Gastrocnemius medialis (tissue), 4 donors: ENCODE data around the gene KCNF1. TPM values are rescaled to one million over a fixed set of nuclear protein-coding genes. Genes with fewer than 3 reads are reported as not detected.

ENCODE experiments used
- ATAC-seq, 2 donors: fragments of 150-250 bp; one replicate each; pipeline ENCODE4 v1.9.1; 2016
- DNase-seq, 2 donors: peaks; one replicate each; pipeline ENCODE4 v3.0.0-alpha.2; 2019
- H3K27ac ChIP-seq, 4 donors: fragments of 200-600 bp; sonication (generic); 1 replicate in 1 of 4; 2 replicates in 3 of 4; pipeline ENCODE4 v1.5.1; 2016 to 2018; ENCODE audit warnings: mild to moderate bottlenecking in 2 of 4, moderate library complexity in 1 of 4
- H3K27me3 ChIP-seq, 3 donors: fragments of 200-600 bp; sonication (generic) in 2 of 3; 1 replicate in 1 of 3; 2 replicates in 2 of 3; pipeline versions ENCODE4 v1.5.1 to v1.6.0; 2016 to 2019; ENCODE audit warnings: mild to moderate bottlenecking in 1 of 3, moderate library complexity in 1 of 3
- H3K36me3 ChIP-seq, 2 donors: fragments of 200-600 bp; sonication (generic) in 1 of 2; one replicate each; pipeline ENCODE4 v1.5.1; 2017 to 2018
- H3K4me1 ChIP-seq, 2 donors: fragments of 200-600 bp; sonication (generic) in 1 of 2; one replicate each; pipeline ENCODE4 v1.5.1; 2016 to 2017; ENCODE audit warnings: mild to moderate bottlenecking in 2 of 2
- H3K4me3 ChIP-seq, 4 donors: fragments of 200-600 bp; sonication (generic) in 3 of 4; 1 replicate in 1 of 4; 2 replicates in 3 of 4; pipeline ENCODE4 v1.5.1; 2016 to 2019; ENCODE audit warnings: mild to moderate bottlenecking in 2 of 4
- H3K9me3 ChIP-seq, 3 donors: fragments of 200-600 bp; sonication (generic) in 2 of 3; 1 replicate in 1 of 3; 2 replicates in 2 of 3; pipeline ENCODE4 v1.5.1; 2016 to 2019
- POLR2A ChIP-seq, 2 donors: fragments of 450-650 bp; IDR thresholded peaks; one replicate each; pipeline ENCODE4 v1.6.1; 2017; ENCODE audit warnings: antibody characterized with exemption in 2 of 2, mild to moderate bottlenecking in 2 of 2, moderate library complexity in 2 of 2
- in situ Hi-C, 4 donors: fragments of 200-750 bp; cut with MboI; loops; one replicate each; pipeline versions ENCODE4 v1.15.0 to v1.8.0; 2017; ENCODE audit warnings: low sequenced_read_pairs in 4 of 4
- intact Hi-C: fragments of 100-400 bp; cut with DNase I; formaldehyde crosslinking; loops from one replicate; pipeline ENCODE4 v1.15.1; 2023; ENCODE audit warnings: low total_unique reads
- total RNA-seq, 4 donors: library from RNA; depleted of rRNA; stranded (reverse); fragments of >200 nt; gene quantifications; one replicate each; pipeline versions ENCODE4 v1.1.0 to v1.2.3, GENCODE V29; 2016
- TF ChIP-seq, protein P1 (sequence below), 5 experiments: fragments of 450-650 bp in 3 of 5; fragments of 200-600 bp in 2 of 5; sonication (generic) in 2 of 5; IDR thresholded peaks in 4 of 5; conservative IDR thresholded peaks in 1 of 5; 1 replicate in 4 of 5; 2 replicates in 1 of 5; pipeline ENCODE4 v1.5.1; 2016 to 2019; ENCODE audit warnings: antibody characterized with exemption in 5 of 5, mild to moderate bottlenecking in 3 of 5, moderate library complexity in 3 of 5

The KCNF1 gene
- total RNA-seq, 4 donors from 2014 or later: not detected

DNA sequence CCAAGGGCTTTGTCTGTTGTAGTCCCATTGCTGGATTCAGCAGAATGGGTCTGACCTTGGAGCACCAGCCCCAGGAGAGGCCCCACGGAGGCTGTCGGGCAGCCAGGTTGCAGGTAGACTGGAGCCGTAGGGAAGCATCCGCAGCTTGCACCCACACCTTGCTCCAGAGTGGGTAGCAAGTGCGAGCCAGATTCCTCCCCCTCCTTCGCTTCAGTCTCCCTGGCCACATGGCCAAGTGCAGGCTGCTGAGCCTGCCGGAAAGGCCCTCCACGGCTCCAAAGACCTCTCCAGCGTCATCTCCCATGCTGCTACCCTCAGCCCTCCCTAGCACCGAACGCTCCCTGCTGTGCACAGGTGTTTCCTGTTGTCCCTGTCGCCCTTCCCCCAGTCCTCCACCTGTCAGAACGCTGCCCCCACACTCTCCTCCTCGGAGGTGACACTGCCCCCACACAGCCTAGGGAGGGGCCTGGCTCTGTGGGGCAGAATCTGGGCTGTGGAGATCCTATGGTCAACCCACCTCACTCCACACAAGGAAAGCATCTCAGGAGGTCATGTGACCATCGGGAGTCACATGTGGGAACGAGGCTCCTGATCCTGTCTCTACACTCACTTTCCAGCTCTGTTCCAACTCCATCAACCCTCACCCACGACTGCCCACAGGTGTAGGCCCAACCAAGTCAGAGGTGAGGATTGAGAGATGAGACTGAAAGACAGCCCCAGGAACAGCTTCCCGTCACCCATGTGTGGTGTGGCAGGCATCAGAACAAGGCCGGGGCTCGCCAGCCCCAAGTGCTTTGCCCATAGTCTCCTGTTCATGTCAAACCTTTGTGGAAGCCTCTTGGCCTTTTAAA, 8.3 kb downstream of the KCNF1 start:
- Histone ChIP-seq H3K36me3 (no peaks in the 10 kb centered on the region), H3K27ac (no peak overlapping the region), H3K9me3 (no peaks in the 10 kb centered on the region), H3K27me3 (no peaks in the 10 kb centered on the region), H3K4me1 (no peaks in the 10 kb centered on the region), H3K4me3 (no peak overlapping the region)
- ATAC-seq (no peak), DNase-seq (no peak)
- TF ChIP-seq POLR2A (IDR thresholded peaks at IDR 0.05): no peak
- TF ChIP-seq, protein P1, sequence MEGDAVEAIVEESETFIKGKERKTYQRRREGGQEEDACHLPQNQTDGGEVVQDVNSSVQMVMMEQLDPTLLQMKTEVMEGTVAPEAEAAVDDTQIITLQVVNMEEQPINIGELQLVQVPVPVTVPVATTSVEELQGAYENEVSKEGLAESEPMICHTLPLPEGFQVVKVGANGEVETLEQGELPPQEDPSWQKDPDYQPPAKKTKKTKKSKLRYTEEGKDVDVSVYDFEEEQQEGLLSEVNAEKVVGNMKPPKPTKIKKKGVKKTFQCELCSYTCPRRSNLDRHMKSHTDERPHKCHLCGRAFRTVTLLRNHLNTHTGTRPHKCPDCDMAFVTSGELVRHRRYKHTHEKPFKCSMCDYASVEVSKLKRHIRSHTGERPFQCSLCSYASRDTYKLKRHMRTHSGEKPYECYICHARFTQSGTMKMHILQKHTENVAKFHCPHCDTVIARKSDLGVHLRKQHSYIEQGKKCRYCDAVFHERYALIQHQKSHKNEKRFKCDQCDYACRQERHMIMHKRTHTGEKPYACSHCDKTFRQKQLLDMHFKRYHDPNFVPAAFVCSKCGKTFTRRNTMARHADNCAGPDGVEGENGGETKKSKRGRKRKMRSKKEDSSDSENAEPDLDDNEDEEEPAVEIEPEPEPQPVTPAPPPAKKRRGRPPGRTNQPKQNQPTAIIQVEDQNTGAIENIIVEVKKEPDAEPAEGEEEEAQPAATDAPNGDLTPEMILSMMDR (IDR thresholded peaks at IDR 0.05 in 4 of 5, conservative IDR thresholded peaks at IDR 0.05 in 1 of 5): no peak
- intact Hi-C loops (no loop called here), in situ Hi-C loops (no loop called here)

DNA sequence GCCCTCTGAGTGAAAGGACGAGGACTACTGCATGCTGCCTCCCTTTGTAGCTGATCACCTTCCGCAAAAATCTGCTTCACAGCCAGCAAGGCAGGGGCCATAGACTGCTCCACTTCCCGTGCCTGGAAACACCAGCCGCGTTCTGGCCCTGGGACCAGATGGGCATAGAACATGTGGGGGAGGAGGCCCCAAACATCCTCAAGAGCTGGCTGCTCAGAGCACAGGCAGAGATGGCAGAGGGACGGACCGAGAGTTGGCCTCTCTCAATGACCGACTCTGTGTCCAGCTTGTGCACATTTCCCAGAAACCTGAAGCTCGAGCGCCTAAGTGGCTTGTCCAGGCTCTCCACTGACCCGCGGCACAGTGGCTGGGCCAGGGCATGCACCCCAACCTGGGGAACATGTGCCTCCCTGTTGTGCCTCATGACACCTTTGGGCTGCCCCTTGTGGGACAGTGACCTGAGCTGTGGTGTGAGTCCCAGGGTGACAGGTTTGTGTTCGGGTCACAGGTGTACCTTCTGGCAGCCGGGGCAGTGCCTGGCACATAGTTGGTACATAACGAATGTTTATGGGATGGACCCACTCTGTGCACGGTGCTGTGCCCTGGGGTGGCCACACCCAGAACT, 9.1 kb downstream of the KCNF1 start:
- Histone ChIP-seq H3K9me3 (no peaks in the 10 kb centered on the region), H3K27me3 (no peaks in the 10 kb centered on the region), H3K36me3 (no peaks in the 10 kb centered on the region), H3K4me3 (no peak overlapping the region), H3K27ac (no peak overlapping the region), H3K4me1 (no peaks in the 10 kb centered on the region)
- TF ChIP-seq POLR2A (IDR thresholded peaks at IDR 0.05): no peak
- TF ChIP-seq, protein P1 (IDR thresholded peaks at IDR 0.05 in 4 of 5, conservative IDR thresholded peaks at IDR 0.05 in 1 of 5): no peak
- no peak for DNase-seq
- no peak for ATAC-seq
- in situ Hi-C loops: no loop called here
- intact Hi-C loops: no loop called here

DNA sequence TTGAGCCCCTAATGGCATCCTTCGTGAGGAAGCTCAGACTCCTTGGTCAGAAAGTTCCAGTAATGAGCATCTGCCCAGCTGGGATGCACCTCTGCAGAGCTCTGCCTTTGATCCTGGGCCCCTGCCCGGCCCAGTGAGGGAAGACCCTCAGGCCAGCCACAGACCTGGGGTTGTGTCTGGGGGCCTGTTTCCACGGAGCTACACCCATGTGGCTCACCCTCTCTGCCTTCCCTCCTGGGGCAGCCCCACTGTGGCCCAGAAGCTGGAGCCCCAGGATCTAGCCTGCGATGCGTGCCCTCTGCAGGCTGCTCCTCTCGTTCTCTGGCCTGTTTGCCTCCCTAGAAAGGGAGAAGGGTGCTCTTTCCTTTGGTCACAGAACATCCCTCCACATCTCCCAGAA, 9.8 kb downstream of the KCNF1 start:
- intact Hi-C loops: no loop called here
- Histone ChIP-seq H3K27ac (no peak overlapping the region), H3K4me1 (no peaks in the 10 kb centered on the region), H3K9me3 (no peaks in the 10 kb centered on the region), H3K36me3 (no peaks in the 10 kb centered on the region), H3K4me3 (no peak overlapping the region), H3K27me3 (no peaks in the 10 kb centered on the region)
- TF ChIP-seq, protein P1 (IDR thresholded peaks at IDR 0.05 in 4 of 5, conservative IDR thresholded peaks at IDR 0.05 in 1 of 5): no peak
- no peak for TF ChIP-seq POLR2A (IDR thresholded peaks at IDR 0.05)
- in situ Hi-C loops: no loop called here
- ATAC-seq (no peak), DNase-seq (no peak)

DNA sequence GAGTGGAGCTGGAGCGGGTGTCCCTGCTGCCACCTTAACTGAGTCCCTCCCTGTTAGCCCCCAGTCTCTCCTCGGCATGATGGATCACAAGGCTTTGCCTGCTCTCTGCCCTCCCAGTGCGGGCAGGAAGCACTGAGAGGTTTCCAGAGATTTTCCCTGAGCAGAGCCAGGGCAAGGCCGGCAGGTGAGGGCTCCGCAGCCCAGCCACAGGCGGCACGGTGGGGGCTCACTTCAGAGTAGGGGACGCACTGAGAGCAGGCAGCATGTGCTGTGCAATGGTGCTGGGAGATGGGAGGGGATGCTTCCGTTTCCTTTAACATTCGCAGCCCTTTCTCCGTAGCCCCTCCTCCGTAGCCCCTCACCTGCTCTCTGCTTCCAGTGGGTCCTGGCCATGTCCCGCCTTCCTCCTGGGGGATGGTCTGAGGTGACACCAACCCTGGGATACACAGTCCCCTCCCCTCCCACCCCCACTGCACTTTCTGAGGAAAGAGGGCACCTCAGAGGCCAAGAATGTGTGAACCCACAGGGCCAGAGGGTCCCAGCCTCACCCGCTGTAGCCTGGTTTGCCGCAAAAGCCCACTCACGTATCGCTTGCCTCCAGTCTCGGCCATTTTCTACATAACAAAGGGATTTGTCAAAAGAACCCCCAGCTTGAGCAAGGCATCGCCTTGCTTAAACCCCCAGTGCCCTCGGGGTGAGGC, 10.7 kb downstream of the KCNF1 start:
- ATAC-seq (no peak), DNase-seq (peak in 1 of 2 donors; percentile 4)
- no peaks in the 10 kb centered on the region for H3K4me1 ChIP-seq
- H3K9me3 ChIP-seq: no peaks in the 10 kb centered on the region
- TF ChIP-seq, protein P1 (IDR thresholded peaks at IDR 0.05 in 4 of 5, conservative IDR thresholded peaks at IDR 0.05 in 1 of 5): no peak
- TF ChIP-seq POLR2A (IDR thresholded peaks at IDR 0.05): no peak
- H3K27me3 ChIP-seq: no peaks in the 10 kb centered on the region
- in situ Hi-C loops (no loop called here), intact Hi-C loops (no loop called here)
- no peak overlapping the region for H3K27ac ChIP-seq
- H3K4me3 ChIP-seq: no peak overlapping the region
- no peaks in the 10 kb centered on the region for H3K36me3 ChIP-seq
